NCI-H82 treated with DMSO at 0.1 percent for 48 hours (cell line): ENCODE results near the gene DAB2IP.
"Not testable (repeated sequence)": the region's sequence is repeated elsewhere in the genome, so short reads cannot be mapped to it uniquely, and the experiment has no call there.

Source experiments
- DNase-seq: peaks from one replicate; lab custom pipeline; 2025; ENCODE audit not compliant: unreplicated experiment; lab: John Stamatoyannopoulos, UW

Gene DAB2IP

DNA sequence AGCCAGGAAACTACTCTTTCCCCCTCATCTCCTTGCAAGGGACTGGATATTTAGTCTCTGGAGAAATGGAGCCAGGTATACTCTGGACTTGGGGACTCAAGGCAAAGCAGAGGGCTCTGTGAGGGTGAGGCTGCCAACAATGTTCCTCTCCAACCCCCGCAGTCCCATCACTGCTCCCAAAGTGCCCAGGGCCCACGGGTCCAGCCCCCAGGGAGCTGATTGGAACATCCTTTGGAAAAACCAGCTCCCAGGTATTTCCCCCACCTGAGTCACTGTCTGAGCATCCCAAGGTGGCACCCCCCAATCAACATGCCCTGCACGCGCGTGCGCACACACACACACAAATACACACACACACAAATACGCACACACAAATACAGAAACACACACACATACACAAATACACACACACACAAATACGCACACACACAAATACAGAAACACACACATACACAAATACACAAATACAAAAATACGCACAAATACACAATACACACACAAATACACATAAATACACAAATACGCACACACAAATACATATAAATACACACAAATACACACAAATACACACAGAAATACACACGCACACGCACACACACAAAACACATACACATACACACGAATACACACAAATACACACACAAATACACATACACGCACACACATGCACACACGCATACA is 137.4 kb downstream of the DAB2IP start:
- no peak for DNase-seq

- no peak for DNase-seq
Observed at GRCh38 chr9:121790841-121791240, 139.4 kb downstream of the DAB2IP start.

GRCh38 chr9:121792476-121792875 is 141.0 kb downstream of the DAB2IP start:
- not testable (repeated sequence) for DNase-seq

DNA sequence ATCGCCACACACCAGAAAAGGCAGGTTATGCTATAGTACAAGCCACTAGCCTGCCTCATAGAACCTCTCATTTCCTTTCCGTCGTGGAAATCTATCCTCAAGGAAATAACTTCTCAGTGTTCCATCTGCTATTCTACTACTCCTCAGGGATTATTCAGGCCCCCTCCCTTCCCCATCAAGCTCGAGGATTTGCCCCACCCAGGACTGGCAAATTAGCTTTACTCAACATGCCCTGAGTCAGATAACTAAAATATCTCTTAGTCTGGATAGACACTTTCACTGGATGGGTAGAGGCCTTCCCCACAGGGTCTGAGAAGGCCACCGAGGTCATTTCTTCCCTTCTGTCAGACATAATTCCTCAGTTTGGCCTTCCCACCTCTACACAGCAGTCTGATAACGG is 142.9 kb downstream of the DAB2IP start:
- DNase-seq = not testable (repeated sequence)

DNA sequence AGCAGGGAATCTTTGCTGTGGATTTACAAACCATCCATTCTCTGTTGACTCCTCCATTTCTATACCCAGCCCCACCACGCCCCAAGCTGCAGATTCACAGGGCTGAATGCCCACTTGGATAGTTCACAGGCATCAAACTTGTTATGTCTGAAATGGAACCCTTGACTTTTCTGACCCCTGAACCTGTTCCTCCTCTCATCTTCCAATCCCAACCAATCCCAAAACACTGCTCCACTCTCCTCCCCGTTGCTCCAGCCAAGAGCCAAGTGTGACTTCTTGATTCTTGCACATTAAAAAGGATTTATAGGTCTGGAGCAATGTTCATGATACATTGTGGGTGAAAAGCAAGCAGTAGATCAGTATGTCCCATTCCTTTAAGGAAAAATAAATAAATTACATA is 145.6 kb downstream of the DAB2IP start:
- DNase-seq = no peak

GRCh38 chr9:121798941-121799340 is 147.5 kb downstream of the DAB2IP start:
- no peak for DNase-seq

- no peak for DNase-seq
Observed at GRCh38 chr9:121800376-121800775, 148.9 kb downstream of the DAB2IP start.

GRCh38 chr9:121801579-121801978 is 150.1 kb downstream of the DAB2IP start:
- DNase-seq = no peak

GRCh38 chr9:121802753-121803152 is 151.3 kb downstream of the DAB2IP start:
- no peak for DNase-seq

DNA sequence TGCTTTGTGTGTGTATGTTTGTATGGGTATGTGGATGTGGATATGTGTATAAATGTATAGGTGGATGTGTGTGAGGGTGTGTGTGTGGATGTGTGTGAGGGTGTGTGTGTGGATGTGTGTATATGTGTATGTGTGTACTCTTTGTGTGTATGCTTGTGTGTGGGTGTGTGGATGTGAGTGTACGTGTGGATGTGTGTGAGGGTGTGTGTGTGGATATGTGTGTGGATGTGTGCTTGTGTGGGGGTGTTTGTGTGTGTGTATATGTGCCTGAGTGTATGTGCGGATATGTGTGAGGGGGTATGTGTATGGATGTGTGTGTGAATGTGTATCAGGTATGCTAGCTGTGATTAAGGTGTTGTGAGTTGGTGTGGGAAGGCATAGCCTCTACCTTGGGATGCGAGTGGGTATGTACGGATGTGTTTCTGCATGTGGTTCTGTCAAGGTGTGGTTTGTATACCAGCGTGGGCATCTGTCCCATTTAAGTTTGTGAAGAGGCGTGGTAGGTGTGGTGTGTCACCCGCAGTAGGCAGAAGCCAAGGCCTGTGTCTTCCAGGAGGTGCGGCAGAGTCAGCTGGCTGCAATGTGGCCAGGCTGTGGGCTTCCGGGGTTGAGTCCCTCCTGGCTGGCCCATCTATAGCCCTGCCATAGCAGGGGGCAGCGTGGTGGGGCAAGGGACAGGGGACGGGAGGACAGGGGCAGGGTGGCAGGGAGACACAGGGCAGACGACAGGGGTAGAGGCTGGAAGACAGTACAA is 155.8 kb downstream of the DAB2IP start:
- no peak for DNase-seq

DNA sequence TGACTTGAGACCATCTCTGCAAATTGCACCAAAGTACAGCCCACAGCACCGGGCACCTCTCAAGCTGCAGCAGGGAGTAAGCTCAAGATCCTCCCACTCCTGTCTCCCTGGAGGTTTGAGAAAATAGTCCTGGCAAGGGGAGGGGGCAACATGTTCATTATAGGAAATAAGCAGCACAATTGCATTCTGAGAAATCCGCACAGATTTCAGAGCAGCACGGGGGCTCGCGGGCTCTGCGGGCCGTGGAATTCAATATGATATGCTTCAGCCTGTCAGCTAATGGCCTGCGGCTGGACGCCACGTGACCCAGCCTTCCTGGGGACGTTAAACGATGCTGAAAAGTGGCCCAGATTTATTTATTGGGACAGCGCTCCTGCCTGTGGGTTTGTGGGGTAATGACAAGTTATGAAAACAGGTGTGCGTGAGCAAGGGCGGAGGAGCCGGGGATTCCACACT is 156.4 kb downstream of the DAB2IP start:
- no peak for DNase-seq

DNA sequence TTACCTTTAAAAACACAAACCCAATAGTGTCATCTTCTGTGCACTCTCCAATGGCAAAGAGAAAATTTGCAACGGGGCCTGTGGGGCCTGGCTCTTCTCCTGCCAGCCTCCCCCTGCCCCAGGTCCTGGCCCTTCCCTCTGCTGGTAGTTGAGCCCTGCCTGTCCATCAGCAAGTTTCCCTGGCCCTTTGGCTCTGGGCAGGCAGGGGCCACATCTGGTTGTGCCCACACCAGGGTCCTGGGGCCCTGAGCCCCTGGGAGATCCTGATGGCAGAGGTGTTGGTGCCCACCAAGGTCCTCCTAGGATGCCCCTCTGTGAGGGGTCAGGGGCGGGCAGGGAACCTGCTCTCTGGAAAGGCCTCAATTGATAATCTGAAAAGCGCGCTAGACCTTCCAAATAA is 157.3 kb downstream of the DAB2IP start:
- DNase-seq = no peak

DNA sequence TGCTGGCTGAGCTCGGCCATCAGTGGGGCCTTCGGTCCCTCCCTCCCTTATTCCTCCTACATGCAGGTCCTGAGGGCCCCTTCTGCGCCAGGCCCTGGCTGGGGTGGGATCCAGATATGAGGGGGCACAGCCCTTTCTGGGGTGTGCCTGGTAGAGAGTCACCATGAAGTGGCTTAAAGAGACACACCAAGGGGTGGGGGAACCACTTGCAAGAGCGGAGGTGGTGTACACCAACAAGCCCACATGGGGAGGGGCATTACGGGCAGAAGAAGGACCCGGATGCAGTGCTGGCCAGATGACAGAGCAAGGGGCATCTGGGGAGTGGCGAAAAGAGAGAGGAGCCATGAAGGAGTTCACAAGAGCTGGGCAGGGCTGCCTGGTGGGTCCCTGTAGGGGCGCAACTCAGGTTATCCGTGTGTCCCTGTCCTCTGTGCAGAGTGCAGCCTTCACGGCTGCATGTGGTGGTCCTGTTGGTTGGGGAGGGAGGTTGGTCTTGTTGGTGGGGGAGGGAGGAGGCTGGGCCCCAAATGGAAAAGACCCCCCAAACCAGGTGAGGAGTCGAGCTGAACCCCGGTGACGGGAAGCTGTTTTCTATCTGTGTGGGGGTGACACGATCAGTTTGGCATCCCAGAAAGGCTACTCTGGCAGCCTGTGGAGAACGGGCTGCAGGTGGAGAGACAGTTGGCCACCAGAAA is 158.1 kb downstream of the DAB2IP start:
- DNase-seq = no peak

DNA sequence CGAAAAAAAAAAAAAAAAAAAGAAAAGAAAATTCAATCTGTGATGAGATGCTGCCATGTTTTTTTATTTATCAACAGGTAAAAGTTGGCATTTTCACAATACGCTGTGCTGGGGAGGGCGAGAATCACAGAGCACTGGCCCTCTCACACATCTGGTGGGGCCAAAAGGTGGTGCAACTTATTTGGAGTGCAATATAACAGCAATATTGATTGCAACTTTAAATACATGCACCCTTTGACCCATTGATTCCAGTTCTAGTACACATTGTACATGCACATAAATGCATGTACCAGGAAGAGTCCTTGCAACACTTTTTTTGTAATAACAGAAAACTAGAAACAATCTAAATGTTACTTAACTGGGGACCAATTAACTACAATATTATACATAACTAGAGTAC is 159.1 kb downstream of the DAB2IP start:
- DNase-seq = no peak

GRCh38 chr9:121811140-121811539 is 159.7 kb downstream of the DAB2IP start:
- no peak for DNase-seq

DNA sequence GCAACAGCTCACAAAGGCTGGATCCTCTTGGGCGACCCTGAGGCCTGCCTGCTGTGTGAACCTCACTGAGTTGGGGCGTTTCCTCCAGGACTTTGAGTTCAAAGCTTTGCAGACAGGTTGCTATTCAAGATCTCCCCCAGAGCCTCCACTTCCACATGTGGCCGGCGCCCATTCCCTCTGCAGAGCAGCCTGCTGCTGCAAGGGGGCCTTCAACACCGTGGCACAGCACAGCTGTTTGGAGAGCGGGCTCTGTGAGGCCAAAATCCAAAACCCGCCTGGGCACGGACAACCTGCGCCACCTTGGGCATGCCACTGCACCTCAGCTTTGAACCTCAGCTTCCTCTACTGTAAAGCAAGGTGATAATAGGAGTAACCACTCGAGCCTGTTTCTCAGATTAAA is 160.3 kb downstream of the DAB2IP start:
- no peak for DNase-seq

GRCh38 chr9:121812159-121812735 is 160.8 kb downstream of the DAB2IP start:
- DNase-seq = no peak

DNA sequence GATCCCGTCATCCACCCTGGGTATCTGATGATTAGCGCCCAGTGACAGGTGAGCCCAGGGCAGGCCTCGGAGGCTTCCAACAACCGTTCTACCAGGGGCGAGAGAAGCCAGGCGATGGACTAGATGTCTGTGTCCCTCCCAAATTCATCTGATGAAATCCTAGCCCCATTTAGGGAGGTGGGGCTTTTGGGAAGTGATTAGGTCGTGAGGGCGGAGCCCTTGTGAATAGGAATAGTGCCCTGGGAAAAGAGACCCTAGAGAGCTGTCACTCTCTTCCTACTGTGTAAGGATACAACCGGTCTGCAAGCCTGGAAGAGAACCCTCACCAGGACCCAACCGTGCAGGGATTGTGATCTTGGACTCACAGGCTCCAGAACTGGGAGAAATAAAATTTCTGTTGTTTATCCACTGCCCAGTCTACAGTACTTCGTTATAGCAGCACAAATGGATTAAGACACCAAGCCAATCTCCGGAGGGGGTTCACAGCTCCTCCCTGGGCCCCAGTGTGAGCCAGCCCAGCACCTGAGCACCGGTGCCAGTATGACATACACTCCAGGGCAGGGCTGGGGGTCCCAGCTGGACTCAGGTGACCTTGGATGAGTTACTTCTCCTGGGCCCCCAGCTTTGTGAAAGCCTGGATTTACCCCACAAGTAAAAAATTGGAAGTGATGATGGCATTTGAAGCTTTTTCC is 162.2 kb downstream of the DAB2IP start:
- no peak for DNase-seq

DNA sequence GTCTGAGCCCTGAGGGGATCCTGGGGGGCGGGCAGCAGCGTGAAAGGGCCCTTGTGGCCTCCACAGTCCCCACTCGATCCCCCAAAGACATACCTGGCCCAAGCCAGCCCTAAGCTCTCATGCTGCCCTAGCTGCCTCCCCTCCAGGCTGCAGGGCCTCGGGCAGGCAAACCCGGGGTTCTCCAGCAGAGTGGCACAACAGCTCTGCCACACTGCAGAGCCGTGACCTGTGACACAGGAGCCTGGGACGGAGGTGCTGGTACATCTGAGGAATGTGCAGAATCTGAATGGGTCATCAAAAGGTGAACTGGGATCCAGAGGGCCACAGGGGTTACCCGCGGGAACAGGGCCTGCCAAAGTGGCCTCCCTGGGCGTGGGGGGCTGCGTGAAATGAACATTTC is 163.2 kb downstream of the DAB2IP start:
- DNase-seq = no peak

DNA sequence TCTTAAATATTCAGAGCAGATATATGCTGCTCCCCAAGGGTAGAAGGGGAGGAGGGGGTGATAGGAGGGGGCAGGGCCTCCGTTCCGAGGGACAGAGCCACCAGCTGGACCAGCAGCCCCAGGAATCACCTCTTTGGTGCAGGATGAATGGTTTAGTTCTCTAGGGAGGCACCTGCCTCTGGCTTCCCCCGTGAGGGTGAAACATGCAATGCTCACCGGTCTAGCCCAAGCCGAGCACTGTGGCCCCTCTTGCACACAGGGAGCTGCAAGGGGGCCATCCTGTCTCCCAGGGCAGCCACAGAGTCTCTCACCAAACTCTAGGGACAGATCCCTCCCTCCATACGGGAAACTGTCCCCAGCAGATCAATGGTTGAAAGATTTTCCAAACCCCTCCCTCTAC is 163.7 kb downstream of the DAB2IP start:
- no peak for DNase-seq
